Epidermal melanocyte (primary cell): ENCODE results near the gene KLHL24.
A peak's percentile ranks its signal among the peaks of the same experiment; 100 is the strongest.
"Not testable (repeated sequence)": the region's sequence is repeated elsewhere in the genome, so short reads cannot be mapped to it uniquely, and the experiment has no call there.

Experiments
- DNase-seq: peaks from one replicate; pipeline ENCODE4 v3.0.0; 2011; ENCODE audit warnings: low spot score; ENCODE audit not compliant: insufficient read length

KLHL24 gene

GRCh38 chr3:183635107-183635430 is 354 bp upstream of the KLHL24 start:
- no peak for DNase-seq

GRCh38 chr3:183636221-183637105 is 1.0 kb downstream of the KLHL24 start:
- DNase-seq, result peak; percentile 25

GRCh38 chr3:183637106-183637486 is 1.7 kb downstream of the KLHL24 start:
- DNase-seq, result no peak

- DNase-seq, result not testable (repeated sequence)
Measured at GRCh38 chr3:183637633-183638032, 2.2 kb downstream of the KLHL24 start.

- no peak for DNase-seq
Measured at GRCh38 chr3:183638101-183638852, 2.9 kb downstream of the KLHL24 start.

GRCh38 chr3:183640635-183641034 is 5.2 kb downstream of the KLHL24 start:
- not testable (repeated sequence) for DNase-seq

- no peak for DNase-seq
Measured at GRCh38 chr3:183641882-183642281, 6.5 kb downstream of the KLHL24 start.

- no peak for DNase-seq
Measured at GRCh38 chr3:183644244-183644643, 8.8 kb downstream of the KLHL24 start.

- DNase-seq, result no peak
Measured at GRCh38 chr3:183645254-183645653, 9.8 kb downstream of the KLHL24 start.

- DNase-seq, result no peak
Measured at GRCh38 chr3:183650554-183650953, 15.1 kb downstream of the KLHL24 start.

- no peak for DNase-seq
Measured at GRCh38 chr3:183653209-183654064, 18.0 kb downstream of the KLHL24 start.

GRCh38 chr3:183654727-183655126 is 19.3 kb downstream of the KLHL24 start:
- no peak for DNase-seq

- DNase-seq, result no peak
Measured at GRCh38 chr3:183662099-183662498, 26.7 kb downstream of the KLHL24 start.

- peak; percentile 44 for DNase-seq
Measured at GRCh38 chr3:183664913-183665381, 29.5 kb downstream of the KLHL24 start.

- no peak for DNase-seq
Measured at GRCh38 chr3:183680061-183680460, 44.6 kb downstream of the KLHL24 start.

- no peak for DNase-seq
Measured at GRCh38 chr3:183687705-183688104, 52.3 kb downstream of the KLHL24 start.

- DNase-seq, result no peak
Measured at GRCh38 chr3:183688874-183689273, 53.5 kb downstream of the KLHL24 start.

- DNase-seq, result not testable (repeated sequence)
Measured at GRCh38 chr3:183689621-183690020, 54.2 kb downstream of the KLHL24 start.

- no peak for DNase-seq
Measured at GRCh38 chr3:183690402-183690995, 55.1 kb downstream of the KLHL24 start.

- no peak for DNase-seq
Measured at GRCh38 chr3:183692436-183692835, 57.0 kb downstream of the KLHL24 start.
